ENCODE measurements around the gene TRAPPC1.

The TRAPPC1 gene

GRCh38 chr17:7893187-7893880 lies 38.4 kb downstream of the TRAPPC1 start:
- POLR2A ChIA-PET, result no interaction called here
- no peak for DNase-seq (ENCODE audit: low read depth, low spot score)
- H3K4me3 ChIP-seq (ENCODE audit: low read depth, low read length), result no peak overlapping the region
- no peak for TF ChIP-seq CTCF (IDR thresholded peaks at IDR 0.05; ENCODE audit: insufficient read depth, low read length, missing control alignments)
- CTCF ChIA-PET, result interaction anchor here (0.6 to 2.0 kb wide), 5 partner anchors 10 to 96 kb away, joined by 3 to 6 read pairs (median 3); no protein-coding TSS in a partner anchor

- POLR2A ChIA-PET, result interaction anchor here (1.2 to 1.3 kb wide), 2 partner anchors 27 to 32 kb away, joined by 3 to 4 read pairs; partner anchors contain the start of genes NAA38 and RNF227
- no peak for DNase-seq (ENCODE audit: low read depth, low spot score)
- peak overlapping the region; percentile 32 for H3K4me3 ChIP-seq (ENCODE audit: low read depth, low read length)
- CTCF ChIA-PET, result interaction anchor here (1.0 to 1.3 kb wide), 5 partner anchors 9 to 57 kb away, joined by 3 to 12 read pairs (median 3); no protein-coding TSS in a partner anchor
- TF ChIP-seq CTCF (IDR thresholded peaks at IDR 0.05; ENCODE audit: insufficient read depth, low read length, missing control alignments), result peak; percentile 63
These were observed 42.4 kb downstream of the TRAPPC1 start for GRCh38 chr17:7889166-7889955.

- DNase-seq (ENCODE audit: low read depth, low spot score), result no peak
- peak within 1 kb of the TSS; percentile 67 for H3K4me3 ChIP-seq (ENCODE audit: low read depth, low read length)
- no peak for TF ChIP-seq CTCF (IDR thresholded peaks at IDR 0.05; ENCODE audit: insufficient read depth, low read length, missing control alignments)
- ChIA-PET CTCF (interaction anchor here (1.0 to 1.3 kb wide), 4 partner anchors 10 to 56 kb away, joined by 3 to 12 read pairs (median 4); no protein-coding TSS in a partner anchor), POLR2A (interaction anchor here (1.2 to 1.3 kb wide), 2 partner anchors 28 to 31 kb away, joined by 3 to 4 read pairs; partner anchors contain the start of genes NAA38 and RNF227)
These were observed 43.4 kb downstream of the TRAPPC1 start, which contains the start of gene CHD3 for GRCh38 chr17:7888184-7888920. Gene CHD3, plus strand, starts transcription at chr17:7888789. Its CDS starts 212 bp downstream, at chr17:7889001.

GRCh38 chr17:7887482-7888183 lies 44.1 kb downstream of the TRAPPC1 start:
- ChIA-PET CTCF (no interaction called here), POLR2A (no interaction called here)
- H3K4me3 ChIP-seq (ENCODE audit: low read depth, low read length), result peak overlapping the region; percentile 85
- TF ChIP-seq CTCF (IDR thresholded peaks at IDR 0.05; ENCODE audit: insufficient read depth, low read length, missing control alignments), result no peak
- DNase-seq (ENCODE audit: low read depth, low spot score), result peak; percentile 90

GRCh38 chr17:7887038-7887481 lies 44.7 kb downstream of the TRAPPC1 start:
- ChIA-PET CTCF (interaction anchor here (1.3 kb wide), 1 partner anchor 11 kb away, joined by 3 read pairs; no protein-coding TSS in a partner anchor), POLR2A (no interaction called here)
- no peak for DNase-seq (ENCODE audit: low read depth, low spot score)
- H3K4me3 ChIP-seq (ENCODE audit: low read depth, low read length), result peak overlapping the region; percentile 85
- TF ChIP-seq CTCF (IDR thresholded peaks at IDR 0.05; ENCODE audit: insufficient read depth, low read length, missing control alignments), result no peak
